Amygdala (tissue), 56 donors: ENCODE data around the gene KIF3B.
"Not testable (repeated sequence)": the region's sequence is repeated elsewhere in the genome, so short reads cannot be mapped to it uniquely, and the experiment has no call there.

Source experiments
- DNase-seq, 56 donors: peaks; one replicate each; lab custom pipeline; 2025; lab: John Stamatoyannopoulos, UW

Gene KIF3B

GRCh38 chr20:32246208-32246607, 31.2 kb upstream of the KIF3B start:
- DNase-seq, result not testable (repeated sequence)

- no peak for DNase-seq
These were observed 29.4 kb upstream of the KIF3B start for GRCh38 chr20:32248043-32248442.

GRCh38 chr20:32249030-32249738, 28.3 kb upstream of the KIF3B start:
- no peak for DNase-seq

- no peak for DNase-seq
These were observed 26.0 kb upstream of the KIF3B start for GRCh38 chr20:32251470-32251869.

GRCh38 chr20:32252189-32252588, 25.3 kb upstream of the KIF3B start:
- DNase-seq, result no peak

- not testable (repeated sequence) for DNase-seq
These were observed 16.5 kb upstream of the KIF3B start for GRCh38 chr20:32260973-32261372.

- no peak for DNase-seq
These were observed 15.8 kb upstream of the KIF3B start for GRCh38 chr20:32261644-32262043.

- no peak for DNase-seq
These were observed 14.0 kb upstream of the KIF3B start for GRCh38 chr20:32263398-32263954.

- DNase-seq, result no peak
These were observed 5.8 kb upstream of the KIF3B start for GRCh38 chr20:32271620-32272019.

GRCh38 chr20:32274359-32274758, 3.1 kb upstream of the KIF3B start:
- no peak for DNase-seq

GRCh38 chr20:32275163-32275562, 2.3 kb upstream of the KIF3B start:
- DNase-seq, result not testable (repeated sequence)

- DNase-seq, result no peak
These were observed 770 bp downstream of the KIF3B start for GRCh38 chr20:32278199-32278643.

- no peak for DNase-seq
These were observed 4.3 kb downstream of the KIF3B start for GRCh38 chr20:32281711-32282110.

- DNase-seq, result peak in 37 of 56 donors; percentile 1 to 44 (median 9)
These were observed 5.0 kb downstream of the KIF3B start for GRCh38 chr20:32282461-32282860.

GRCh38 chr20:32285082-32285620, 7.7 kb downstream of the KIF3B start:
- no peak for DNase-seq

GRCh38 chr20:32285621-32286371, 8.3 kb downstream of the KIF3B start:
- peak in 1 of 56 donors; percentile 8 for DNase-seq

- DNase-seq, result no peak
These were observed 9.8 kb downstream of the KIF3B start for GRCh38 chr20:32287231-32287638.

GRCh38 chr20:32288225-32288849, 10.9 kb downstream of the KIF3B start:
- no peak for DNase-seq

GRCh38 chr20:32289299-32289660, 11.8 kb downstream of the KIF3B start:
- not testable (repeated sequence) for DNase-seq

- DNase-seq, result no peak
These were observed 12.4 kb downstream of the KIF3B start for GRCh38 chr20:32289661-32290431.
